Right lobe of liver (tissue), 6 donors: ENCODE data around the gene POFUT2. TPM values are rescaled to one million over a fixed set of nuclear protein-coding genes. Genes with fewer than 3 reads are reported as not detected.
A peak's percentile ranks its signal among the peaks of the same experiment; 100 is the strongest.

Source experiments
- ATAC-seq, 4 donors: fragments of 200-7000 bp; cut with Tn5 transposase; one replicate each; pipeline ENCODE4 v1.9.1; 2020; ENCODE audit warnings: mild to moderate bottlenecking in 4 of 4, moderate library complexity in 4 of 4
- DNase-seq, 3 donors: peaks; one replicate each; pipeline ENCODE4 v3.0.0-alpha.2; 2020
- H3K27ac ChIP-seq, 3 donors: fragments of 200-600 bp; one replicate each; pipeline ENCODE4 v1.8.0; 2022
- H3K27me3 ChIP-seq, 2 donors: fragments of 200-600 bp; one replicate each; pipeline ENCODE4 v1.8.0; 2022
- H3K36me3 ChIP-seq, 4 donors: fragments of 200-600 bp; sonication (generic) in 1 of 4; one replicate each; pipeline versions ENCODE4 v1.5.1 to v1.8.0; 2017 to 2022; ENCODE audit warnings: control low read depth in 1 of 4
- H3K4me1 ChIP-seq, 4 donors: fragments of 200-600 bp; sonication (generic) in 1 of 4; one replicate each; pipeline versions ENCODE4 v1.5.1 to v1.8.0; 2017 to 2022; ENCODE audit warnings: control low read depth in 1 of 4
- H3K4me3 ChIP-seq, 3 donors: fragments of 200-600 bp; one replicate each; pipeline ENCODE4 v1.8.0; 2022
- H3K9me3 ChIP-seq, 4 donors: fragments of 200-600 bp; sonication (generic) in 1 of 4; one replicate each; pipeline versions ENCODE4 v1.5.1 to v1.8.0; 2017 to 2022; ENCODE audit warnings: control low read depth in 1 of 4
- CTCF ChIP-seq, 4 donors: fragments of 200-600 bp in 3 of 4; fragments of 450-650 bp in 1 of 4; IDR thresholded peaks; one replicate each; pipeline versions ENCODE4 v1.5.1 to v1.8.0; 2016 to 2022; ENCODE audit warnings: antibody characterized with exemption in 4 of 4, mild to moderate bottlenecking in 2 of 4
- POLR2A ChIP-seq: fragments of 450-650 bp; IDR thresholded peaks from one replicate; pipeline ENCODE4 v1.6.1; 2017; ENCODE audit warnings: antibody characterized with exemption, mild to moderate bottlenecking
- WGBS: methylation state at CpG from one replicate; pipeline ENCODE4 v1.1.6; 2018; ENCODE audit warnings: low coverage, low lambda C conversion rate; ENCODE audit not compliant: insufficient coverage; ENCODE audit errors: missing lambda C conversion rate; 5-methylcytosine and 5-hydroxymethylcytosine counted together
- intact Hi-C, 2 donors: fragments of 100-400 bp; cut with DNase I; formaldehyde crosslinking; loops; one replicate each; pipeline versions ENCODE4 v1.11.2 to v1.14.1; 2022
- total RNA-seq, 6 experiments: library from RNA; depleted of rRNA in 2 of 6; stranded (reverse); fragments of >200 nt in 2 of 6; fragmentation: NEBNext Ultra II Directional in 3 of 6; extraction: Animal tissue kit (Norgen Biotek cat#: 25700) in 3 of 6; gene quantifications; one replicate each; pipeline versions ENCODE4 v1.1.0 to v1.2.4, GENCODE V29; 2016 to 2023
- donor health status: DM: no; HTN: yes; CAD: no.
- donor health status: DM: no; HTN: no; CAD: no.
- donor health status: DM: no; HTN: no; CAD: no.
- donor health status: DM: no; HTN: yes; CAD: no.
- donor health status: DM: no; HTN: yes; CAD: no.

Gene POFUT2
- total RNA-seq, 6 experiments from 2014 or later, result 10.5 to 22.0 (median 13.7) TPM

GRCh38 chr21:45293220-45293725 is 5.6 kb upstream of the POFUT2 start:
- TF ChIP-seq CTCF (IDR thresholded peaks at IDR 0.05), result no peak
- TF ChIP-seq POLR2A, result no peak

GRCh38 chr21:45292399-45293219 is 4.9 kb upstream of the POFUT2 start:
- Histone ChIP-seq H3K27ac (peak overlapping the region; percentile 62 to 91 (median 80)), H3K4me1 (peaks cover 0 to 10% (median 5%) of the 10 kb centered on the region in 4 donors), H3K9me3 (no peaks in the 10 kb centered on the region), H3K27me3 (no peaks in the 10 kb centered on the region), H3K36me3 (no peaks in the 10 kb centered on the region), H3K4me3 (no peak overlapping the region)
- DNase-seq, result peak; percentile 83 to 87 (median 83)
- peak; percentile 80 to 83 (median 82) for ATAC-seq
- TF ChIP-seq CTCF (IDR thresholded peaks at IDR 0.05) (peak; percentile 99), POLR2A (no peak)
- 60% methylated on average over 1 of the region's 24 CpGs for WGBS
- intact Hi-C loops, result loop anchor here in 1 of 2 donors (5.0 kb wide), 2 partner anchors 135 to 150 kb away; no protein-coding TSS in a partner anchor

More at GRCh38 chr21:45293220-45293725, 5.6 kb upstream of the POFUT2 start:
- DNase-seq (peak in 1 of 3 donors; percentile 50), ATAC-seq (no peak)
- H3K36me3 ChIP-seq, result no peaks in the 10 kb centered on the region
- WGBS, result 82% methylated on average over 4 of the region's 19 CpGs
- H3K9me3 ChIP-seq, result no peaks in the 10 kb centered on the region
- peaks cover 0 to 10% (median 5%) of the 10 kb centered on the region in 4 donors for H3K4me1 ChIP-seq
- no peaks in the 10 kb centered on the region for H3K27me3 ChIP-seq
- no peak overlapping the region for H3K4me3 ChIP-seq
- intact Hi-C loops, result loop anchor here in 1 of 2 donors (5.0 kb wide), 2 partner anchors 134 to 149 kb away; no protein-coding TSS in a partner anchor
- H3K27ac ChIP-seq, result peak overlapping the region; percentile 62 to 91 (median 80)

- DNase-seq, result peak in 1 of 3 donors; percentile 58
- no peak for TF ChIP-seq POLR2A
- TF ChIP-seq CTCF (IDR thresholded peaks at IDR 0.05), result no peak
- H3K9me3 ChIP-seq, result no peaks in the 10 kb centered on the region
- H3K4me3 ChIP-seq, result no peak overlapping the region
- 47% methylated on average over 14 of the region's 34 CpGs for WGBS
- intact Hi-C loops, result loop anchor here in 1 of 2 donors (5.0 kb wide), 2 partner anchors 135 to 150 kb away; no protein-coding TSS in a partner anchor
- no peaks in the 10 kb centered on the region for H3K36me3 ChIP-seq
- no peak overlapping the region for H3K27ac ChIP-seq
- no peak for ATAC-seq
- H3K4me1 ChIP-seq, result peaks cover 0 to 11% (median 5%) of the 10 kb centered on the region in 4 donors
- no peaks in the 10 kb centered on the region for H3K27me3 ChIP-seq
Measured at GRCh38 chr21:45291613-45292398, 4.1 kb upstream of the POFUT2 start.

DNA sequence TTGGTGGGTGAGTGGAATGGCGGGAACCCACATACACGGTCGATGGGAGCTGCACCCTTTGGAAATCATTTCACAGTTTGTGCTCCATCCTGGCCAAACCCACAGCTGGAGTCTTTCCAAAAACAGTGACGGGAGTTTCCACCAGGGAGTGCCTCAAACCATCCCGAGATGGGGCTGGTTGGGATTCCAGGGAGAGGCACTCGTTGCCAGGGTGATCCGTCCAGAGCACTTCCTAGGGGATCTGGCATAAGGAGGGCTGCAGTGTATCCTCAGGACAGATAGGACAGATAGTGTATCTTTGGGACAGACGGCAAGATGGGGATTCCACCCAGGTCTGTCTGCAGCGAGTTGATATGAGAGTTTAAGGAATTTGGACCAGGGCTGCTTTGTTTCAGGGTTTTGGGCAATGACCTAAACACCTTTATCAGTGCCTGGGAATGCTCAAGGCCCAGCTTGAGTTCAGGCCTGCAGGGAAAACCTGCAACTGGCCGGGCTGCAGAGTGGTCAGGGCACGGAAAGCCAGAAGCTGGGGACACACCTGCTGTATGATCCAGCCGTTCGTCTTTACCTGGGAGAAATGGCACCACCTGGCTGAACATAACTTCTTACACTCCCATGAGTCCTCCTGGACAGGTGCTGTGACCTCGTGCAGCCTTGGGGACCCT is 3.4 kb upstream of the POFUT2 start:
- Histone ChIP-seq H3K36me3 (no peaks in the 10 kb centered on the region), H3K4me1 (peaks cover 0 to 15% (median 7%) of the 10 kb centered on the region in 4 donors), H3K4me3 (no peak overlapping the region), H3K9me3 (no peaks in the 10 kb centered on the region), H3K27ac (no peak overlapping the region), H3K27me3 (no peaks in the 10 kb centered on the region)
- no peak for TF ChIP-seq CTCF (IDR thresholded peaks at IDR 0.05)
- TF ChIP-seq POLR2A, result no peak
- intact Hi-C loops, result loop anchor here in 1 of 2 donors (5.0 kb wide), 2 partner anchors 136 to 151 kb away; no protein-coding TSS in a partner anchor
- no peak for ATAC-seq
- 45% methylated on average over 8 of the region's 14 CpGs for WGBS
- DNase-seq, result no peak
